Body of pancreas (tissue), 4 donors: ENCODE measurements around the gene TMEM63A.

Experiments used
- POLR2A ChIP-seq, 3 donors: fragments of 450-650 bp; IDR thresholded peaks; one replicate each; pipeline ENCODE4 v1.6.1; 2016; ENCODE audit warnings: antibody characterized with exemption in 3 of 3, mild to moderate bottlenecking in 2 of 3
- TF ChIP-seq, protein P1 (sequence below), 7 experiments: fragments of 450-650 bp in 4 of 7; fragments of 200-600 bp in 3 of 7; sonication (generic) in 3 of 7; IDR thresholded peaks; one replicate each; pipeline ENCODE4 v1.5.1; 2016 to 2019; ENCODE audit warnings: antibody characterized with exemption in 7 of 7

DNA sequence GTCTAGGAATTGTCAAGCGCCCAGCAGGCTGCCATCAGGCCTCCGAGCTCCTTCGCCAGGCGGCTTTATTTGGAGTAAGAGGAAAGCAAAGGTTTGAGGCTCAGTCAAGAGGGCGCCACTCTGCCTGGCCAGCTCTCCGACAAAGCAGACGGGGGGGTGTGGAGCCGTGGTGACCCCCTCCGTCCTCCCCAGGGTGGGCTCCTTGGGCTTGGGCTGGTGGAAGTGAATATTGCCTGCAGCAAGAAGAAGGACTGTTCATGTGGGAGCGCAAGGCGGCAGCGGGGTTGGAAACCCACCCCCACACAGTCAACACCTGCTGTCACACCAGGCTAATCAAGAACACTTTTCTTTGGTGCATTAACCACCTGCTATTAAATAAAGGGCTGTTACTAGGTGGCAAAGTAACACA is 57.6 kb downstream of the TMEM63A start:
- TF ChIP-seq, protein P1, sequence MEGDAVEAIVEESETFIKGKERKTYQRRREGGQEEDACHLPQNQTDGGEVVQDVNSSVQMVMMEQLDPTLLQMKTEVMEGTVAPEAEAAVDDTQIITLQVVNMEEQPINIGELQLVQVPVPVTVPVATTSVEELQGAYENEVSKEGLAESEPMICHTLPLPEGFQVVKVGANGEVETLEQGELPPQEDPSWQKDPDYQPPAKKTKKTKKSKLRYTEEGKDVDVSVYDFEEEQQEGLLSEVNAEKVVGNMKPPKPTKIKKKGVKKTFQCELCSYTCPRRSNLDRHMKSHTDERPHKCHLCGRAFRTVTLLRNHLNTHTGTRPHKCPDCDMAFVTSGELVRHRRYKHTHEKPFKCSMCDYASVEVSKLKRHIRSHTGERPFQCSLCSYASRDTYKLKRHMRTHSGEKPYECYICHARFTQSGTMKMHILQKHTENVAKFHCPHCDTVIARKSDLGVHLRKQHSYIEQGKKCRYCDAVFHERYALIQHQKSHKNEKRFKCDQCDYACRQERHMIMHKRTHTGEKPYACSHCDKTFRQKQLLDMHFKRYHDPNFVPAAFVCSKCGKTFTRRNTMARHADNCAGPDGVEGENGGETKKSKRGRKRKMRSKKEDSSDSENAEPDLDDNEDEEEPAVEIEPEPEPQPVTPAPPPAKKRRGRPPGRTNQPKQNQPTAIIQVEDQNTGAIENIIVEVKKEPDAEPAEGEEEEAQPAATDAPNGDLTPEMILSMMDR (IDR thresholded peaks at IDR 0.05), result no peak
- TF ChIP-seq POLR2A (IDR thresholded peaks at IDR 0.05), result no peak
